GM23338 (cell line): ENCODE results near the gene HPCA. TPM values are rescaled to one million over a fixed set of nuclear protein-coding genes. Genes with fewer than 3 reads are reported as not detected.

Experiments
- ATAC-seq: fragments of 200-7000 bp; cut with Tn5 transposase; 3 replicates; pipeline ENCODE4 v1.9.1; 2020
- DNase-seq: peaks from one replicate; pipeline ENCODE4 v3.0.0-alpha.2; 2015; ENCODE audit warnings: low spot score
- H2AFZ ChIP-seq: fragments of 200-600 bp; sonication (generic); 2 replicates; pipeline ENCODE4 v1.8.0; 2016; ENCODE audit warnings: antibody characterized with exemption, mild to moderate bottlenecking, moderate library complexity
- H3F3A ChIP-seq: fragments of 200-600 bp; sonication (generic); replicated peaks from 2 replicates; pipeline ENCODE4 v1.8.0; 2017; ENCODE audit warnings: antibody characterized with exemption, mixed run types, low read depth
- H3K27ac ChIP-seq: fragments of 200-600 bp; sonication (generic); 2 replicates; pipeline ENCODE4 v1.6.1; 2016; ENCODE audit warnings: low read depth
- H3K27me3 ChIP-seq: fragments of 200-600 bp; sonication (generic); 2 replicates; pipeline ENCODE4 v1.8.0; 2016; ENCODE audit warnings: mild to moderate bottlenecking, mixed run types, moderate library complexity; ENCODE audit not compliant: insufficient read depth
- H3K36me3 ChIP-seq: fragments of 200-600 bp; sonication (generic); 2 replicates; pipeline ENCODE4 v1.8.0; 2016; ENCODE audit warnings: mild to moderate bottlenecking; ENCODE audit not compliant: insufficient read depth
- H3K4me1 ChIP-seq: fragments of 200-600 bp; sonication (generic); 2 replicates; pipeline ENCODE4 v1.8.0; 2016; ENCODE audit warnings: mild to moderate bottlenecking, moderate library complexity; ENCODE audit not compliant: insufficient read depth
- H3K4me2 ChIP-seq: fragments of 200-600 bp; sonication (generic); 2 replicates; pipeline ENCODE4 v1.7.1; 2017; ENCODE audit warnings: mixed run types
- H3K4me3 ChIP-seq: fragments of 200-600 bp; sonication (generic); 2 replicates; pipeline ENCODE4 v1.6.1; 2016; ENCODE audit warnings: mixed run types
- H3K79me2 ChIP-seq: fragments of 200-600 bp; sonication (generic); replicated peaks from 2 replicates; pipeline ENCODE4 v1.8.0; 2017; ENCODE audit warnings: mild to moderate bottlenecking; ENCODE audit not compliant: insufficient read depth
- H3K9me2 ChIP-seq: fragments of 200-600 bp; sonication (generic); 2 replicates; pipeline ENCODE4 v1.8.0; 2017; ENCODE audit not compliant: insufficient read depth
- H4K20me1 ChIP-seq: fragments of 200-600 bp; sonication (generic); replicated peaks from 2 replicates; pipeline ENCODE4 v1.8.0; 2017; ENCODE audit warnings: mild to moderate bottlenecking; ENCODE audit not compliant: insufficient read depth
- H3K27ac Mint-ChIP-seq: 2 replicates; pipeline ENCODE4 v1.8.0; 2020; ENCODE audit warnings: inconsistent platforms, mild to moderate bottlenecking, moderate library complexity, mixed read lengths
- H3K27me3 Mint-ChIP-seq: 3 replicates; pipeline ENCODE4 v1.8.0; 2022; ENCODE audit warnings: low read depth, mild to moderate bottlenecking, moderate library complexity, mixed read lengths, inconsistent platforms; ENCODE audit not compliant: insufficient read depth, poor library complexity
- H3K36me3 Mint-ChIP-seq: 3 replicates; pipeline ENCODE4 v1.8.0; 2021; ENCODE audit warnings: low read depth, mild to moderate bottlenecking, inconsistent platforms, moderate library complexity, mixed read lengths
- H3K4me1 Mint-ChIP-seq: 3 replicates; pipeline ENCODE4 v1.8.0; 2020; ENCODE audit warnings: mild to moderate bottlenecking, inconsistent platforms, mixed read lengths
- H3K4me3 Mint-ChIP-seq: 3 replicates; pipeline ENCODE4 v1.8.0; 2021; ENCODE audit warnings: moderate library complexity, mild to moderate bottlenecking, inconsistent platforms, mixed read lengths
- H3K9me3 Mint-ChIP-seq: 3 replicates; pipeline ENCODE4 v1.8.0; 2020; ENCODE audit warnings: moderate library complexity, mild to moderate bottlenecking, inconsistent platforms, mixed read lengths
- ETS1 ChIP-seq: IDR thresholded peaks from 2 replicates; pipeline ENCODE4 v1.6.1; 2016; ENCODE audit warnings: antibody characterized with exemption
- JUNB ChIP-seq: IDR thresholded peaks from one replicate; pipeline ENCODE4 v1.6.1; 2016; ENCODE audit warnings: antibody characterized with exemption; ENCODE audit not compliant: unreplicated experiment
- POLR2AphosphoS5 ChIP-seq: IDR thresholded peaks from 2 replicates; pipeline ENCODE4 v1.6.1; 2016; ENCODE audit warnings: antibody characterized with exemption, low read depth
- ZNF114 ChIP-seq: fragments of 250-450 bp; sonication (Bioruptor Pico); IDR thresholded peaks from 2 replicates; pipeline ENCODE4 v1.5.0; 2020; ENCODE audit warnings: mild to moderate bottlenecking, moderate library complexity
- ZNF331 ChIP-seq: fragments of 250-450 bp; sonication (Bioruptor Pico); IDR thresholded peaks from 2 replicates; pipeline ENCODE4 v1.5.0; 2020; ENCODE audit warnings: low read depth, mild to moderate bottlenecking, moderate library complexity
- ZNF462 ChIP-seq: fragments of 250-450 bp; sonication (Bioruptor Pico); IDR thresholded peaks from 2 replicates; pipeline ENCODE4 v1.5.0; 2020; ENCODE audit warnings: mild to moderate bottlenecking, moderate library complexity
- polyA plus RNA-seq: library from polyadenylated mRNA; unstranded; fragments of >200 nt; fragmentation: Nextera tagmentation; extraction: Ambion mirVana; gene quantifications from 2 replicates; pipeline ENCODE4 v1.2.1, GENCODE V29; 2016
- total RNA-seq: library from RNA; depleted of rRNA; stranded (reverse); fragments of >200 nt; shearing (Covaris generic); gene quantifications from 2 replicates; pipeline ENCODE4 v1.2.3, GENCODE V29; 2014

The HPCA gene
- total and polyA plus RNA-seq, 2 experiments from 2014 or later = 0.35 to 0.82 TPM

- TF ChIP-seq ZNF462 (CRISPR knock-in tag) = no peak
- no peak for TF ChIP-seq ETS1
- no peak for TF ChIP-seq ZNF114
- TF ChIP-seq POLR2AphosphoS5 = no peak
Measured at GRCh38 chr1:32898056-32898455, 11.8 kb downstream of the HPCA start (continued).

GRCh38 chr1:32898958-32899357, 12.7 kb downstream of the HPCA start:
- Mint-ChIP-seq H3K4me3 (no peak overlapping the region), H3K36me3 (no peaks in the 10 kb centered on the region; the same call in 2 of the 3 replicates), H3K27me3 (peaks cover 47% of the 10 kb centered on the region), H3K27ac (no peak overlapping the region), H3K4me1 (peaks cover 10% of the 10 kb centered on the region), H3K9me3 (no peaks in the 10 kb centered on the region)
- H3K27me3 ChIP-seq = peaks cover 53% of the 10 kb centered on the region
- H3F3A ChIP-seq = no peaks in the 10 kb centered on the region
- H3K79me2 ChIP-seq = no peaks in the 10 kb centered on the region
- DNase-seq (no peak), ATAC-seq (no peak)
- H4K20me1 ChIP-seq = no peaks in the 10 kb centered on the region
- no peak overlapping the region for H3K4me2 ChIP-seq
- no peaks in the 10 kb centered on the region for H3K9me2 ChIP-seq
- no peaks in the 10 kb centered on the region for H3K36me3 ChIP-seq
- TF ChIP-seq JUNB (no peak), ZNF331 (no peak)
- no peak overlapping the region for H3K4me3 ChIP-seq
- no peak overlapping the region for H3K27ac ChIP-seq
- H2AFZ ChIP-seq = no peak overlapping the region
- peaks cover 15% of the 10 kb centered on the region; the same call in 1 of the 2 replicates for H3K4me1 ChIP-seq
